Liver (tissue), 3 donors: Measurements from ENCODE around the gene PINLYP.

Experiments used
- CTCF ChIP-seq: fragments of 150-350 bp; IDR thresholded peaks from 2 replicates; pipeline ENCODE4 v1.5.1; 2017; ENCODE audit warnings: improper control_type of control experiment, low read depth, low read length; ENCODE audit not compliant: missing input control
- HNF4A ChIP-seq, 2 donors: conservative IDR thresholded peaks; 2 replicates each; pipeline ENCODE4 v1.6.1; 2016; ENCODE audit warnings: antibody characterized with exemption in 2 of 2, mild to moderate bottlenecking in 2 of 2
- JUND ChIP-seq, 2 donors: IDR thresholded peaks; 2 replicates each; pipeline ENCODE4 v1.6.1; 2016; ENCODE audit warnings: antibody characterized with exemption in 2 of 2
- RAD21 ChIP-seq, 2 donors: IDR thresholded peaks; 2 replicates each; pipeline ENCODE4 v1.6.1; 2016; ENCODE audit warnings: antibody characterized with exemption in 2 of 2, mild to moderate bottlenecking in 2 of 2
- TAF1 ChIP-seq: conservative IDR thresholded peaks from 2 replicates; pipeline ENCODE4 v1.6.1; 2016; ENCODE audit warnings: antibody characterized with exemption, mild to moderate bottlenecking
- donor health status: healthy.
- donor health status: healthy.

DNA sequence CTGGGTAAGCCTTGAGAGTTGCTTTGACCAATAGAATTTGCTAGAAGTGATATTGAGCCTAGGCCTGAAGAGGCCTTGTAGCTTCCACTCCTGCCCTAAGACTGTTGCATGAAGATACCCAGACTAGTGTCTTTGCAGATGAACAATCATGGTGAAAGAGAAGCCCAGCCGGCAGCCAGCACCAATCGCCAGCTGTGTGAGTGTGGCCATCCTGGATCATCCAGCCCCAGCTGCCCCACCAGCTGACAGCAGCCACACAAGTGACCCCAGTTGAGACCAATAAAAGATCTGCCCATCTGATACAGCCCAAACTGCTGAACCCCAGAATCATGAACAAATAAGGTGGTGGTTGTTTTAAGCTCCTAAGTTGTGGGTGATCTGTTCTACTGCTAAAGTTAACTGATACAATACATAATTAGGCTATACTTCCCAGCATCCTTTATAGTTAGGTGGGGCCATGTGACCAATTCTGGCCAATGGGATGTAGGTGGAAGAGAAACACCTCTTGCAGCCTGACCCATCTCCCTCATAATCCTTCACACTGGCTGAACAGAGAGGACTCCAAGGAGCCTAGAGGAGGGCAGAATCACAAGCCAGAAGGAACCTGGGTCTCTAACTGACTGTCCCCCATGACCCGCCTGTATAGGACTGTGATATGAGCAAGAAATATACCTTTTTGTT lies 53.2 kb downstream of the PINLYP start:
- TF ChIP-seq RAD21 (IDR thresholded peaks at IDR 0.05) (no peak), CTCF (no peak), HNF4A (conservative IDR thresholded peaks at IDR 0.05) (no peak), JUND (IDR thresholded peaks at IDR 0.05) (no peak), TAF1 (no peak)
